Measurements from ENCODE around the gene TMEM30B. TPM values are rescaled to one million over a fixed set of nuclear protein-coding genes. Genes with fewer than 3 reads are reported as not detected.

The TMEM30B gene
- total and polyA plus RNA-seq, 2 of the 4 experiments (the other 2 are of a cell fraction): 0.03 TPM; not detected in 1

GRCh38 chr14:61330511-61330910 is 49.4 kb upstream of the TMEM30B start (continued):
- TF ChIP-seq USF2 (IDR thresholded peaks at IDR 0.05; ENCODE audit: low read depth, low read length): no peak

GRCh38 chr14:61329478-61330051 is 48.4 kb upstream of the TMEM30B start:
- Histone ChIP-seq H2BK15ac (ENCODE audit: low read depth, low read length) (no peak overlapping the region), H2AK5ac (ENCODE audit: low read depth, low read length) (no peak overlapping the region), H3K4me2 (ENCODE audit: low read depth, low read length) (no peak overlapping the region), H2AFZ (replicated peaks; ENCODE audit: low read length, poor library complexity) (no peak overlapping the region), H3K18ac (ENCODE audit: low read depth, low read length) (no peak overlapping the region), H3K27me3 (ENCODE audit: control insufficient read depth, insufficient read depth, low read length) (peaks cover 26% of the 10 kb centered on the region), H3K4me1 (ENCODE audit: control insufficient read depth, insufficient read depth, low read length) (no peaks in the 10 kb centered on the region), H4K5ac (ENCODE audit: low read depth, low read length) (no peak overlapping the region), H4K8ac (ENCODE audit: low read depth in 2 of 2, low read length in 2 of 2) (no peak overlapping the region), H3K4me3 (ENCODE audit: insufficient read depth, low read depth, low read length) (no peak overlapping the region), H2BK5ac (ENCODE audit: low read depth, low read length, poor library complexity, severe bottlenecking) (no peak overlapping the region), H3K23ac (ENCODE audit: low read depth, low read length) (no peak overlapping the region), H3K56ac (ENCODE audit: extremely low read depth, insufficient read depth, low read length) (no peak overlapping the region), H2BK120ac (ENCODE audit: low read depth, low read length) (no peak overlapping the region), H3K79me1 (ENCODE audit: low read depth in 1 of 2, low read length in 2 of 2) (no peaks in the 10 kb centered on the region), H3K36me3 (ENCODE audit: control insufficient read depth, insufficient read depth, low read length) (no peaks in the 10 kb centered on the region), H3K9me3 (ENCODE audit: control insufficient read depth, insufficient read depth, low read length) (no peaks in the 10 kb centered on the region), H4K91ac (ENCODE audit: insufficient read depth, low read depth, low read length) (no peak overlapping the region), H3K14ac (replicated peaks; ENCODE audit: low read depth, low read length) (no peak overlapping the region), H3K9ac (ENCODE audit: low read depth, low read length) (no peak overlapping the region), H3K27ac (ENCODE audit: insufficient read depth, low read length) (no peak overlapping the region), H3K9me1 (ENCODE audit: insufficient read depth, low read length) (no peaks in the 10 kb centered on the region), H2AK9ac (replicated peaks; ENCODE audit: low read depth, low read length, poor library complexity) (no peak overlapping the region), H4K20me1 (ENCODE audit: insufficient read depth, low read length) (no peaks in the 10 kb centered on the region), H2BK20ac (ENCODE audit: low read depth, low read length) (no peak overlapping the region), H3K4ac (ENCODE audit: low read depth, low read length) (no peak overlapping the region)
- no peak for ATAC-seq (ENCODE audit: low read depth)
- in situ Hi-C loops (cut with MboI; ENCODE audit: low sequenced_read_pairs): no loop called here
- TF ChIP-seq NFE2L2 (IDR thresholded peaks at IDR 0.05; ENCODE audit: low read depth, low read length) (no peak), BHLHE40 (IDR thresholded peaks at IDR 0.05; ENCODE audit: low read depth, low read length) (no peak), FOS (IDR thresholded peaks at IDR 0.05; ENCODE audit: low read depth, low read length) (no peak), USF2 (IDR thresholded peaks at IDR 0.05; ENCODE audit: low read depth, low read length) (no peak), POLR2A (IDR thresholded peaks at IDR 0.05; ENCODE audit: low read depth, low read length) (no peak), RFX5 (IDR thresholded peaks at IDR 0.05; ENCODE audit: low read depth, low read length) (no peak), CEBPB (IDR thresholded peaks at IDR 0.05; ENCODE audit: low read depth, low read length) (no peak)
- intact Hi-C loops (cut with micrococcal nuclease): no loop called here
- POLR2A ChIA-PET (ENCODE audit: unreplicated experiment): no interaction called here
- DNase-seq: no peak
- dilution Hi-C loops (cut with HindIII; ENCODE audit: low sequenced_read_pairs, unreplicated experiment): no loop called here
- CTCF ChIA-PET: no interaction called here
- WGBS, 2 experiments (ENCODE audit: extremely low coverage in 2 of 2, insufficient read length in 1 of 2): 75% methylated on average over 6 of the region's 8 CpGs; no CpG with 5 or more reads in 1 of the 2 experiments
- no TSS peak for BruUV-seq (replicated peaks)

Measured in IMR-90 (cell line).